Mucosa of rectum (tissue), 2 donors: Measurements from ENCODE around the gene ATXN2.
"Not testable (repeated sequence)": the region's sequence is repeated elsewhere in the genome, so short reads cannot be mapped to it uniquely, and the experiment has no call there.

Source experiments
- H3K27ac ChIP-seq, 2 donors: one replicate each; pipeline ENCODE4 v1.7.0; 2013; ENCODE audit warnings: inconsistent platforms in 2 of 2, low read depth in 2 of 2, low read length in 2 of 2
- H3K27me3 ChIP-seq, 2 donors: one replicate each; pipeline ENCODE4 v1.7.0; 2013; ENCODE audit warnings: low read length in 2 of 2; ENCODE audit not compliant: control insufficient read depth in 2 of 2, insufficient read depth in 2 of 2
- H3K36me3 ChIP-seq, 2 donors: one replicate each; pipeline ENCODE4 v1.7.0; 2013; ENCODE audit warnings: low read length in 2 of 2; ENCODE audit not compliant: control insufficient read depth in 2 of 2, insufficient read depth in 2 of 2
- H3K4me1 ChIP-seq, 2 donors: one replicate each; pipeline ENCODE4 v1.7.0; 2013; ENCODE audit warnings: low read length in 2 of 2, mild to moderate bottlenecking in 1 of 2; ENCODE audit not compliant: control insufficient read depth in 2 of 2, insufficient read depth in 2 of 2
- H3K4me3 ChIP-seq, 2 donors: one replicate each; pipeline ENCODE4 v1.7.0; 2013; ENCODE audit warnings: low read length in 2 of 2
- H3K9ac ChIP-seq, 2 donors: one replicate each; pipeline ENCODE4 v1.7.0; 2013; ENCODE audit warnings: low read length in 2 of 2, low read depth in 1 of 2, mild to moderate bottlenecking in 1 of 2
- H3K9me3 ChIP-seq, 2 donors: one replicate each; pipeline ENCODE4 v1.7.0; 2013; ENCODE audit warnings: low read length in 2 of 2; ENCODE audit not compliant: control insufficient read depth in 2 of 2
- donor health status: healthy.
- donor health status: Normal muscosa, but diverticular disease.

ATXN2 gene

DNA sequence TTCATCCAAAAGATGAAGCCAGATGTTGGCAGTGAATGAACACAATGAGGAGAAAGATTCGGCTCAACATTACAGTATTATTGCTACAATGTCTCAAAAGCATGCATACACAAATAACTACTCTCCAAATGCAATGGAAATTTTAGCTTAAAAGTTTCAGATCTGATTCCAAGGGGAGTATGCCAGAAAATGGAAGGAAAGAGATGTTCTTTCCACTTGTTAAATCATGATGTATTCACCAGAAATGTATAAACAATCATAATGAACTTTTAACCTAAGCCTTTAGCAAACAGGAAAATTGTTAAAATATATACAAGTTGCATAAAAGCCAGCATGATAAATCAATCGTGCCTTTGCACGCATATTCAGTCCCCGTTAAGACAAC lies 131.3 kb downstream of the ATXN2 start:
- H3K27me3 ChIP-seq = no peaks in the 10 kb centered on the region
- no peaks in the 10 kb centered on the region for H3K4me1 ChIP-seq
- H3K9ac ChIP-seq = no peak overlapping the region
- no peaks in the 10 kb centered on the region for H3K9me3 ChIP-seq
- H3K4me3 ChIP-seq = no peak overlapping the region
- peaks cover 25 to 28% of the 10 kb centered on the region in 2 donors for H3K36me3 ChIP-seq
- peak overlapping the region in 1 of 2 donors; percentile 35 for H3K27ac ChIP-seq

DNA sequence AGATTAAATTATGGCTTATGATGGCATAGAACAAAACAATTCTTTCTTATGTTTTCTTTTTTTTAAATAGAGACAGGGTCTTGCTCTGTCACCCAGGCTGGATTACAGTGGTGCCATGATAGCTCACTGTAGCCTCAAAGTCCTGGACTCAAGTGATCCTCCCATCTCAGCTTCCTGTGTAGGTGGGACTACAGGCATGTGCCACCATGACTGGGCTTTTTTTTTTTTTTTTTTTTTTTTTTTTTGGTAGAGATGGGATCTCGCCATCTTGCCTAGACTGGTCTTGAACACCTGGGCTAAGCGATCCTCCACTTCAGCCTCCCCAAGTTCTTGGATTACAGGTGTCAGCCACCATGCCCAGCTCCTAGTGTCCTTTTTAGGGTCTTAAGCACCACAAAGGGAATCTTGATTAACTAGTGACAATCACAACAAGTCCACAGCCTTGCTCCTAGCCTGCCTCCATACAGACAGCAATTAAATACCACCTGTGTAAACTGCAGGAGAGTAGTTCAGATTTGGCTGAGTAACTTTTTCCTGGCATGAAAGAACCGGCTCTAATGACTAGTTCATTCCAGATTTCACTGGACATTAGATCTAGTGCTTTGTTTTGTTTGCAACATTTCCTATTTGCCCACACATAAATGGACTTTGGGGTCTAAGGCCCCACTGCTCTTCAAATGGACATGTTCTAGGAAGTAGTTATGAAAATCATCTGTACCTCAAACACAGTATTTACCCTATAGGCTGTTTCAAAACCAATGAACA lies 131.8 kb downstream of the ATXN2 start:
- Histone ChIP-seq H3K36me3 (peaks cover 23 to 24% of the 10 kb centered on the region in 2 donors), H3K27ac (peak overlapping the region in 1 of 2 donors; percentile 35)

GRCh38 chr12:111462210-111462769 lies 136.8 kb downstream of the ATXN2 start:
- peaks cover 9 to 11% of the 10 kb centered on the region in 2 donors for H3K36me3 ChIP-seq
- H3K9ac ChIP-seq = no peak overlapping the region
- no peak overlapping the region for H3K27ac ChIP-seq
- H3K4me1 ChIP-seq = no peaks in the 10 kb centered on the region
- no peak overlapping the region for H3K4me3 ChIP-seq
- H3K27me3 ChIP-seq = no peaks in the 10 kb centered on the region
- no peaks in the 10 kb centered on the region for H3K9me3 ChIP-seq

More for the DNA sequence above, 131.8 kb downstream of the ATXN2 start:
- H3K9me3 ChIP-seq = no peaks in the 10 kb centered on the region
- no peak overlapping the region for H3K9ac ChIP-seq
- H3K4me3 ChIP-seq = no peak overlapping the region
- H3K4me1 ChIP-seq = no peaks in the 10 kb centered on the region
- H3K27me3 ChIP-seq = no peaks in the 10 kb centered on the region

GRCh38 chr12:111460111-111460510 lies 139.0 kb downstream of the ATXN2 start:
- H3K27ac ChIP-seq, H3K4me3 ChIP-seq, H3K9me3 ChIP-seq, H3K27me3 ChIP-seq, H3K9ac ChIP-seq, H3K4me1 ChIP-seq: not testable (repeated sequence)
- H3K36me3 ChIP-seq = peaks cover 24 to 29% of the 10 kb centered on the region in 2 donors

DNA sequence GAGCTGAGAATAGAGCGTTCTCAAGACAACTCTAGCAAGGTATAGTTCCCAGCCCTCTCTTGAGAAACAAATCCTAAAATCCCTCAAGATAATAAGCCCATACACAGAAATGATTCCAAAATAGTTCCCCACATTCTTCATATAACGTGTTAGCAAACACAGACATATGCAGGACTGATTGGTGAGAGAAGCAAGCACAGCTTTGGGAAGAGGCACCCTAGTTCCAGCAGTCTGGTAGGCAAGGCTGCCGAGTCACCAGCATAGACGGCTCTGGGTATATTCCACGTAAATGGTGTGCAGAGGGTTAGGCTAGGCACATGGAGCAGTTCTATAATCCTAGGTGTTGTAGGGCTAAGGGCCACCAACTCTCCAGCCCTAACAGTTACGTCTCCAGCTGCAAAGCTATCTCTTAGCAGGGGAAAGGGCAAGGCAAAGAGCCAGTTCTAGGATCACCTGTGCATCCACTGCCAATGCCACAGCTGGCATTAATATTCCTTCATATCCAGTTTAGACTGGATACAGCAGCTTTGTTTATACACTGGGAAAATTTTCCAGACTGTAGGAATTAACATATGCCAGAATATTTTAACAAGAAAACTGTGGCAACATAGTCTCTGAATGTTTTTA lies 140.5 kb downstream of the ATXN2 start:
- Histone ChIP-seq H3K27me3 (no peaks in the 10 kb centered on the region), H3K27ac (no peak overlapping the region), H3K4me3 (no peak overlapping the region), H3K4me1 (no peaks in the 10 kb centered on the region), H3K9me3 (no peaks in the 10 kb centered on the region), H3K9ac (no peak overlapping the region), H3K36me3 (peaks cover 39 to 44% of the 10 kb centered on the region in 2 donors)

DNA sequence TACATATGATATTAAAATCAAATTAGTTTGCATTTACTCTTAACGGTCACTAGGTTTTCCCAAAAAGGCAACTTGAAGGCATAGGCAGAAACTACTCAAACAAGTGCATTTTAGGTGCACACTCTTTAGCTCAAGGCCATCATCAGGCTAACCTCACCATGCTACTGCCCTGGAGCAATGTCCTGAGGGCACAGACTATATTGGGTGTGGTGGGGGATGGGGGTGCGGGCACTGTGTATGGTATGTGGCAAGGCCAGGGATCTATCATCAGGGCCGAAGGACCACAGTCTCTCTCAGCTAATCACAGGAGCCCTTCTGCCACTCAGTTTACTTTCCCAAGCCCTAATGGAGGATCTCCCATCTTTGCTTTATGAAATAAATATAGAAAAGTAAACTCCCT lies 141.5 kb downstream of the ATXN2 start:
- Histone ChIP-seq H3K27me3 (no peaks in the 10 kb centered on the region), H3K9ac (no peak overlapping the region), H3K36me3 (peaks cover 47 to 53% of the 10 kb centered on the region in 2 donors), H3K27ac (no peak overlapping the region), H3K4me1 (no peaks in the 10 kb centered on the region), H3K4me3 (no peak overlapping the region), H3K9me3 (no peaks in the 10 kb centered on the region)

- H3K36me3 ChIP-seq = peaks cover 47 to 55% of the 10 kb centered on the region in 2 donors
- no peaks in the 10 kb centered on the region for H3K4me1 ChIP-seq
- H3K4me3 ChIP-seq = no peak overlapping the region
- no peaks in the 10 kb centered on the region for H3K9me3 ChIP-seq
- H3K27ac ChIP-seq = no peak overlapping the region
- no peaks in the 10 kb centered on the region for H3K27me3 ChIP-seq
- no peak overlapping the region for H3K9ac ChIP-seq
Observed at GRCh38 chr12:111457071-111457470, 142.0 kb downstream of the ATXN2 start.

- H3K36me3 ChIP-seq = peaks cover 53 to 69% of the 10 kb centered on the region in 2 donors
- no peak overlapping the region for H3K27ac ChIP-seq
- H3K9ac ChIP-seq = no peak overlapping the region
Observed at GRCh38 chr12:111455448-111456320, 143.4 kb downstream of the ATXN2 start.

GRCh38 chr12:111454716-111455447 lies 144.2 kb downstream of the ATXN2 start:
- no peak overlapping the region for H3K27ac ChIP-seq
- H3K9me3 ChIP-seq = no peaks in the 10 kb centered on the region
- H3K27me3 ChIP-seq = no peaks in the 10 kb centered on the region
- H3K36me3 ChIP-seq = peaks cover 60 to 73% of the 10 kb centered on the region in 2 donors
- peaks cover 0 to 3% of the 10 kb centered on the region in 2 donors for H3K4me1 ChIP-seq
- H3K9ac ChIP-seq = no peak overlapping the region
- no peak overlapping the region for H3K4me3 ChIP-seq

More at GRCh38 chr12:111455448-111456320, 143.4 kb downstream of the ATXN2 start:
- H3K4me3 ChIP-seq = no peak overlapping the region
- H3K4me1 ChIP-seq = no peaks in the 10 kb centered on the region
- no peaks in the 10 kb centered on the region for H3K9me3 ChIP-seq
- no peaks in the 10 kb centered on the region for H3K27me3 ChIP-seq
